ENCODE data around the gene IL17RC.

IL17RC gene

DNA sequence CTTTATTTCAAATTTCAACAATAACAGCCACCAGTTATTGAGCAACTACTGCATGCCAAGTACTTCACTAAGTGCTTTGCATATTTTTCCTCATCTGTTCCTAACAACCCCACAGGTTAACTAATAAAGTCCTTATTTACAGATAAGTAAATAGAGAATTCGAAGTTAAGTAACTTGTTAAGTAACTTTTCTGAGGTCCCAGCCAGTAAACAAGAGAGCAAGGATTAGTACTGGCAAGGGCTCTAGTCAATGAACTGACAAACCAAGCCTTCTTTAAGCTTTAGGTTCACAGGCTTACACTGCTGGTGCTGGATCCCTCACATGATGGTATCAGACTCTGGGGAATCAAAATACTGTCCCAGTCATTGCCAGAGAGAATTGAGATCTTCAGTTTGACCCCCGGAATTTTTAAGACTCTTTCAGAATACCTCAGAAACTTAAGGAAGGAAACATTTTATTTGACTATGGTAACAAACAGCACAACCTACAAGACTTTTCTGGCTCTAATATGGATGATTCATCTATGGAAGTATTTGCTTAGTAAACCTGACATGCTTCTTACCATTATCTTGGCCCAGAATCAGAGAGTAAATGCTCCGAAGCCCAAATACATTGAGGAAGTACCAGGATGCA is 53.2 kb downstream of the IL17RC start:
- intact Hi-C loops (cut with DNase I) = no loop called here
- no peak for DNase-seq

DNA sequence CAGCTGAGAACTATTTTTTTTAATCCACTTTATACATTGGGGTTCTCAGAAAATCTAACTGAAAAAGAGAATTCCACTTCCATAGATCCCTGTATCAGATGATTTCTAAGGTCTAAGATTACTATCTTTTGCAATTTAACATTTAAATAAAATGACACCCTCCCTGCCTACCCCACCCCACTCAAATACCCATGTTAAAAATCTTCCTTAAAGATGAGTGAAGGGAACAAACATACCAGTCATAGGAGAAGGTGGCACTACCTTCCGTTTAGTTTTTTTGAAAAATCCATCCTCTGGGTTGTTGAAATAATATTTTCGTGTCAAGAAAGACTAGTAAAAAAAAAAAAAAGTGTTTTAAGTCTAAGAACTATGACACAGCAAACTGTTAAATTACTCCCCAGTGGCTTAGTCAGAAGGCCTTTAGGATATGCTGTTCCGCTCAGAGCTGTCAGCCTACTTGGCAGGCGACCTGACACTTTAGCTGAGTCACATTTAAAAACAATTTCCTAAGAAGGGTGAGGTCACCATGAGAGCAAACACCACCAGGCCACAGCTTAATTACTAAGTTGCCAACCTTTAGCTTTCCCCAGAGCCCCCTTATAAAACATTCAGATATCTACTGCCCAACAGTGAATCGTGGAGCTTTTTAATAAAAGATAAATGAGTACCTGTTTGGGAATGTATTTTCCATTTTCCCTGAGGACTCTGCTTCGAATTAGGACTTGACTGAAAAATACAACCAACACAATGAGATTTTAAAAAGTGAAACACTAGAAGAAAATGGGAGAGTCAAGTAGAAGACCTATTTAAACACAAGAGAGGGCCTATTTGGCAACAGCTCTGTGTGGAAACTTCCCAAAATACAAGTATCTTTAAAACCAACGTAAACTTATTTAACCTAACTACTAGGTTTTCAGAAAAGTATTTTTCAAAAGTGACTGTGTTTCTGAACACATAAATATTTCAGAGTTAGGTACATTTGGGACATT is 60.1 kb downstream of the IL17RC start:
- intact Hi-C loops (cut with DNase I) = no loop called here
- DNase-seq = peak in 2 of 10 donors; percentile 19 to 54

DNA sequence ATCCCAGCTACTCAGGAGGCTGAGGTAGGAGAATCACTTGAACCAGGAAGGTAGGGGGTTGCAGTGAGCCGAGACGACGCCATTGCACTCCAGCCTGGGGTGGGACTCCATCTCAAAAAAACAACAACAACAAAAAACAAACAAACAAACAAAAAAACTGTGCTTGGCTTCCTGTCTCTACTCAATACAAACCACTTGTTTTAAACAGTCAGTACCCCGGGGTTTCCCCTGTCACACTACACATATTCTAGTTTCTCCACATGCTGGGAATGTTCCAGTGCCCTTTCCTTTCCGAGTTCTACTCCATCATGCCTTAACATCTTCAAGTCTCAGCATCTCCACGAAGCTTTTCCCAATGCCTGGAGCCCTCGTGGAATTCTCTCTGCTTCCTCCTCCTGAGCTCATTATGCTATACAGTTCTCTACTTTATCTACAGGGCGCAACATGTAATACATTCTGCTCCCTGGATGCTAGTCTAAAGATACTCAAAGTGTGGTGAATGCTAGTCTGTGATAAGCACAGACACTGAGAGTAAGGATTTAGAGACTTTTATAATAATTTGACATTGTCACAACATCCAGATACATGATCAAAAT is 61.9 kb downstream of the IL17RC start:
- DNase-seq = no peak
- intact Hi-C loops (cut with DNase I) = no loop called here

GRCh38 chr3:9980251-9980650 is 63.4 kb downstream of the IL17RC start:
- intact Hi-C loops (cut with DNase I) = no loop called here
- no peak for DNase-seq

All from posterior cingulate gyrus (tissue), 11 donors.